ENCODE data around the gene UNC5C. TPM values are rescaled to one million over a fixed set of nuclear protein-coding genes. Genes with fewer than 3 reads are reported as not detected.

The UNC5C gene
- total RNA-seq, 1 donor from 2014 or later = 2.0 TPM

DNA sequence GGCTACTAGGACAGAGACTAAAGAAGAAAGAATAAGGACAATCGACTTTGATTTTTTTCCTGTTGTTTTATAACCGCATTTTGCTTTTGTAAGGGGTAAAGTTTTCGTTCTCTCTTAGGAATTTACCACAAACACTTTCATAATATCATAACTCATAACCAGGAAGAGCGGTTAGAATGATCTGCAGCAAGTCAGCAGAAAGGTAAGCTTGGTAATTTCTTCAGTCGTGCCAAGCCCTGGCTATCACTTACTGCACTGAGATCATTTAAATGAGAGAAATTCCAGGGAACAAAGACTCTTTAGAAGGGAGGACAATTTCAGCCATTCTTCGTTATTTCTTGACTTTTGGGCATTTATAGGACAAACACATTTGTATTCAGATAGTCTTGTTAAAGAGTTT, 258.1 kb downstream of the UNC5C start:
- DNase-seq = no peak
- intact Hi-C loops (cut with micrococcal nuclease) = no loop called here
- Histone ChIP-seq H3K27ac (replicated peaks) (no peak overlapping the region), H3K27me3 (ENCODE audit: low read depth) (no peaks in the 10 kb centered on the region), H3K4me1 (no peaks in the 10 kb centered on the region), H3K36me3 (no peaks in the 10 kb centered on the region), H3K9me3 (replicated peaks) (peaks cover 7% of the 10 kb centered on the region), H3K4me3 (no peak overlapping the region)
- TF ChIP-seq, protein P1, sequence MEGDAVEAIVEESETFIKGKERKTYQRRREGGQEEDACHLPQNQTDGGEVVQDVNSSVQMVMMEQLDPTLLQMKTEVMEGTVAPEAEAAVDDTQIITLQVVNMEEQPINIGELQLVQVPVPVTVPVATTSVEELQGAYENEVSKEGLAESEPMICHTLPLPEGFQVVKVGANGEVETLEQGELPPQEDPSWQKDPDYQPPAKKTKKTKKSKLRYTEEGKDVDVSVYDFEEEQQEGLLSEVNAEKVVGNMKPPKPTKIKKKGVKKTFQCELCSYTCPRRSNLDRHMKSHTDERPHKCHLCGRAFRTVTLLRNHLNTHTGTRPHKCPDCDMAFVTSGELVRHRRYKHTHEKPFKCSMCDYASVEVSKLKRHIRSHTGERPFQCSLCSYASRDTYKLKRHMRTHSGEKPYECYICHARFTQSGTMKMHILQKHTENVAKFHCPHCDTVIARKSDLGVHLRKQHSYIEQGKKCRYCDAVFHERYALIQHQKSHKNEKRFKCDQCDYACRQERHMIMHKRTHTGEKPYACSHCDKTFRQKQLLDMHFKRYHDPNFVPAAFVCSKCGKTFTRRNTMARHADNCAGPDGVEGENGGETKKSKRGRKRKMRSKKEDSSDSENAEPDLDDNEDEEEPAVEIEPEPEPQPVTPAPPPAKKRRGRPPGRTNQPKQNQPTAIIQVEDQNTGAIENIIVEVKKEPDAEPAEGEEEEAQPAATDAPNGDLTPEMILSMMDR (IDR thresholded peaks at IDR 0.05; ENCODE audit: borderline replicate concordance) = no peak

DNA sequence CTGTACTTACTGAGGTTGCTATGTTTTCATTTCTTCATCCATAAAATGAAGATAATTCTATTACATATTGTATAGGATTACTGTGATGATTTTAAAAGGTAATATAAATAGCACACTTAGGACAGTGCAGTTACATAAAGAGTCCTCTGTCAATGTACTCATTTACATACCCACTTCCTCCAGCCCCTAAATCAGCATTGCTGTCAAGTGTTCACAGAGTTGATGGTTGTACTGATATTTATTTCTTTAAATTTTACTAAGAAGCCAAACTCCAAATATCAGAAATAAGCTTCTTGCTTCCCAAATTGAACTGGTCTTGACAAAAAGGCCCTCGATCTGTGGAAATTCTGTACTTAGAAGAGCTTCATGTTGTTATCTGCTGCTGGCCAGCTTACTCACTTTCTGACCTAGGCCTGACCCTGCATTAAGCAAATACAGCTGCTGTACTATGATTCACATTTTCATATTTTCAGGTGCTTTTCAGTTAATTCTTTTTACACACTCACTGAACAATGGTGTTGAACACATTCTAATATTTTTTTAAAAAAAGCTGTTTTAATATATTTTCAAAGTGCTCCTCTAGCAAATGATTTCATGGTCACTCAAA, 259.6 kb downstream of the UNC5C start:
- H3K36me3 ChIP-seq = no peaks in the 10 kb centered on the region
- H3K4me1 ChIP-seq = no peaks in the 10 kb centered on the region
- no peak for DNase-seq
- TF ChIP-seq, protein P1 (IDR thresholded peaks at IDR 0.05; ENCODE audit: borderline replicate concordance) = no peak
- H3K27ac ChIP-seq (replicated peaks) = no peak overlapping the region
- H3K9me3 ChIP-seq (replicated peaks) = peaks cover 7% of the 10 kb centered on the region
- intact Hi-C loops (cut with micrococcal nuclease) = no loop called here
- no peaks in the 10 kb centered on the region for H3K27me3 ChIP-seq (ENCODE audit: low read depth)
- H3K4me3 ChIP-seq = no peak overlapping the region

DNA sequence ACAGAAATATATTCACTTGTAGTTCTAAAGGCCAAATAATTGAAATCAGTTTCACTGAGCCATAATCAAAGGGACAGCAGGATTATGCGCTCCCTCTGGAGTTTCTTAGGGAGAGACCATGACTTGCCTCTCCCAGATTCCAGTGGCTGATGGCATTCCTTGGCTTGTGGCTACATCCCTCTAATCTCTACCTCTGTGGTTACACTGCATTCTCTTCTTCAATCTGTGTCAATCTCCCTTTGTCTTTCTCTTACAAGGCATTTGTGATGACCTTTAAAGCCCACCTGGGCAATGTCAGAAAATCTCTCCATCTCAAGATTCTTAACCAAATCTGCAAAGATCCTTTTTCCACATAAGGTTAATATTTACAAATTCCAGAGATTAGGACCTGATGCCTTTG, 260.2 kb downstream of the UNC5C start:
- Histone ChIP-seq H3K27ac (replicated peaks) (no peak overlapping the region), H3K4me1 (no peaks in the 10 kb centered on the region), H3K36me3 (no peaks in the 10 kb centered on the region), H3K4me3 (no peak overlapping the region), H3K27me3 (ENCODE audit: low read depth) (no peaks in the 10 kb centered on the region), H3K9me3 (replicated peaks) (peaks cover 7% of the 10 kb centered on the region)
- TF ChIP-seq, protein P1 (IDR thresholded peaks at IDR 0.05; ENCODE audit: borderline replicate concordance) = no peak
- intact Hi-C loops (cut with micrococcal nuclease) = no loop called here
- no peak for DNase-seq

DNA sequence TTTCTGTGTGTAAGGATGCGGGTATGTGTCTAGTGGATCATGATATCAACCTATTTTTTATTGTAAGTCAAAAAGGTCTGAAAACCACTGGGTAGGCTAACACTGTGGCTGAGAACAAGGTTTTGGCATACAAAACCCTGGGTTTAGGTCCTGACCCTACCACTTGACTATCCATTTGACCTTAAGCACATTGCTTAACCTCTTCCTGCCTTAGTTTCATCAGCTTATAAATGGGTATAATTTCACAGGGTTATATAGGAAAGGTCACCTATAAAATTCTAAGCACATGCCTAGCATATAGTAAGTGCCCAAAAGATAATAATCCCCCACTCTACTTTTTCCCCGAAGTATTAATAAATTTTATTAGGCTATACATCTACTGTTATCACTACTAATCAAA, 263.0 kb downstream of the UNC5C start:
- H3K4me3 ChIP-seq = no peak overlapping the region
- no peaks in the 10 kb centered on the region for H3K4me1 ChIP-seq
- no peak for DNase-seq
- no peaks in the 10 kb centered on the region for H3K27me3 ChIP-seq (ENCODE audit: low read depth)
- TF ChIP-seq, protein P1 (IDR thresholded peaks at IDR 0.05; ENCODE audit: borderline replicate concordance) = no peak
- intact Hi-C loops (cut with micrococcal nuclease) = no loop called here
- H3K36me3 ChIP-seq = no peaks in the 10 kb centered on the region
- H3K9me3 ChIP-seq (replicated peaks) = peaks cover 21% of the 10 kb centered on the region
- H3K27ac ChIP-seq (replicated peaks) = no peak overlapping the region

DNA sequence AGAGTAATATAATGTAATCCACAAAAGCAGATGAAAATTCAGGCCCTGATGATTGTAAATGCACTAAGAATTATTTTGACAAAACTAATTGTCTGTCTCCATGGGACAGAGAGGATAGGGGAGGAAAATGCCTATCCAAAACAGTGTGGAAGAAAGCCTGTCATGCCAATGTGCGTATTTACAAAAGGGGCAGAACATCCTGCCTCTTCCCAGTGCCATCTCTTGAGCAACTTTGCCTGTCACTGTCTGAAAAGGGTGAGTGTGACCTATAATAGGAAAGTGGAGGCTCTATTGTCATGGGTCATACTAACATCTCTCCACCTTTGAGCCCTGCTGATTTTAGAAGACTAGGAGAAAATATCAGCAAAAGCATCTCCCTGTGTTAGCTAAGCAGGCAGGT, 264.1 kb downstream of the UNC5C start:
- intact Hi-C loops (cut with micrococcal nuclease) = no loop called here
- TF ChIP-seq, protein P1 (IDR thresholded peaks at IDR 0.05; ENCODE audit: borderline replicate concordance) = no peak

More for the DNA sequence above, 264.1 kb downstream of the UNC5C start:
- no peak overlapping the region for H3K4me3 ChIP-seq
- H3K4me1 ChIP-seq = no peaks in the 10 kb centered on the region
- no peak for DNase-seq
- H3K27ac ChIP-seq (replicated peaks) = no peak overlapping the region
- H3K27me3 ChIP-seq (ENCODE audit: low read depth) = no peaks in the 10 kb centered on the region
- no peaks in the 10 kb centered on the region for H3K36me3 ChIP-seq
- H3K9me3 ChIP-seq (replicated peaks) = peaks cover 23% of the 10 kb centered on the region

All from left ventricle myocardium inferior (tissue), 1 donor.